ENCODE results near the gene COL4A4.

DNA sequence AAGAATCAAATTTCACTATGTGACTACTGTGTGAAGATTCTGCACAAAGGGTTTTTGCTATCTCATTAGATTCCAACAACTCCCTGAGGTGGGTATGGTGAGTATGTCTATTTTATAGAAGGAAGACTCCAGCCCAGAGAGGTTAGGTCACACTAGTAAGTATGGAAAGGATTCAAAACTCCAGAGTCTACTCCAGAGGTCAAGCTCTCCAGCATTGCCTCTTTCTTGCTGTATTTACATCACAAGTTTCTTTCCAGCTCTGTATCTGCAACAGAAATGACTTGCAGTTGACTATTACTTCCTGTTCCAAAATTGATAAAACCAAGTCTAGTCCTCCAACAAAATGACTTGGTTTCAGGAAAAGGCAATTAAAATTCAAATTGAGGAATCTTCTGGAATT lies 2.1 kb downstream of the COL4A4 start:
- TF ChIP-seq YY1 (IDR thresholded peaks at IDR 0.05; ENCODE audit: insufficient read depth, insufficient read length) (no peak), ZNF274 (IDR thresholded peaks at IDR 0.05; ENCODE audit: low read depth, low read length) (no peak), SUZ12 (IDR thresholded peaks at IDR 0.05; ENCODE audit: extremely low read depth, insufficient read depth, insufficient read length) (no peak)

Measured in NT2/D1 (cell line).